ENCODE measurements around the gene BTBD17. TPM values are rescaled to one million over a fixed set of nuclear protein-coding genes. Genes with fewer than 3 reads are reported as not detected.

Gene BTBD17
- total and polyA plus RNA-seq, 5 donors from 2014 or later, result 0.09 TPM; not detected in 4

GRCh38 chr17:74314877-74315276 lies 46.8 kb downstream of the BTBD17 start:
- Mint-ChIP-seq H3K4me3 (no peak overlapping the region), H3K27ac (no peak overlapping the region), H3K27me3 (peaks cover 15% of the 10 kb centered on the region), H3K9me3 (peaks cover 0 to 2% (median 0%) of the 10 kb centered on the region in 7 donors), H3K36me3 (no peaks in the 10 kb centered on the region), H3K4me1 (no peaks in the 10 kb centered on the region)
- Histone ChIP-seq H3K4me1 (ENCODE audit: control insufficient read depth, insufficient read depth, low read length, poor library complexity, severe bottlenecking) (no peaks in the 10 kb centered on the region), H3K27ac (ENCODE audit: insufficient read depth, low read length, poor library complexity, severe bottlenecking) (no peak overlapping the region), H3K27me3 (ENCODE audit: control insufficient read depth, insufficient read depth, low read length) (no peaks in the 10 kb centered on the region), H3K4me3 (ENCODE audit: low read depth, low read length) (no peak overlapping the region), H3K9me3 (ENCODE audit: control insufficient read depth in 2 of 2, low read length in 2 of 2) (no peaks in the 10 kb centered on the region), H3K36me3 (ENCODE audit: control insufficient read depth, insufficient read depth, low read length) (no peaks in the 10 kb centered on the region)
- no peak for ATAC-seq (ENCODE audit: low read depth in 2 of 2)
- DNase-seq, result no peak

- Histone ChIP-seq H3K36me3 (ENCODE audit: control insufficient read depth, insufficient read depth, low read length) (no peaks in the 10 kb centered on the region), H3K27ac (ENCODE audit: insufficient read depth, low read length, poor library complexity, severe bottlenecking) (no peak overlapping the region), H3K4me3 (ENCODE audit: low read depth, low read length) (no peak overlapping the region), H3K27me3 (ENCODE audit: control insufficient read depth, insufficient read depth, low read length) (no peaks in the 10 kb centered on the region), H3K9me3 (ENCODE audit: control insufficient read depth in 2 of 2, low read length in 2 of 2) (no peaks in the 10 kb centered on the region), H3K4me1 (ENCODE audit: control insufficient read depth, insufficient read depth, low read length, poor library complexity, severe bottlenecking) (no peaks in the 10 kb centered on the region)
- DNase-seq (no peak), ATAC-seq (ENCODE audit: low read depth in 2 of 2) (no peak)
- Mint-ChIP-seq H3K36me3 (no peaks in the 10 kb centered on the region), H3K9me3 (peaks cover 0 to 2% (median 0%) of the 10 kb centered on the region in 7 donors), H3K4me3 (no peak overlapping the region), H3K27me3 (peaks cover 7% of the 10 kb centered on the region), H3K27ac (no peak overlapping the region), H3K4me1 (peaks cover 0 to 8% (median 5%) of the 10 kb centered on the region in 4 donors)
Observed at GRCh38 chr17:74309902-74310301, 51.8 kb downstream of the BTBD17 start.

GRCh38 chr17:74307984-74308773 lies 53.5 kb downstream of the BTBD17 start:
- H3K4me3 Mint-ChIP-seq, result no peak overlapping the region
- H3K27ac Mint-ChIP-seq, result no peak overlapping the region
- no peaks in the 10 kb centered on the region for H3K27me3 ChIP-seq (ENCODE audit: control insufficient read depth, insufficient read depth, low read length)
- ATAC-seq (ENCODE audit: low read depth in 2 of 2), result no peak
- DNase-seq, result no peak
- no peak overlapping the region for H3K27ac ChIP-seq (ENCODE audit: insufficient read depth, low read length, poor library complexity, severe bottlenecking)
- H3K27me3 Mint-ChIP-seq, result peaks cover 7% of the 10 kb centered on the region
- no peak overlapping the region for H3K4me3 ChIP-seq (ENCODE audit: low read depth, low read length)
- H3K9me3 ChIP-seq (ENCODE audit: control insufficient read depth in 2 of 2, low read length in 2 of 2), result no peaks in the 10 kb centered on the region
- H3K36me3 Mint-ChIP-seq, result no peaks in the 10 kb centered on the region
- H3K4me1 ChIP-seq (ENCODE audit: control insufficient read depth, insufficient read depth, low read length, poor library complexity, severe bottlenecking), result no peaks in the 10 kb centered on the region
- H3K9me3 Mint-ChIP-seq, result peaks cover 0 to 2% (median 0%) of the 10 kb centered on the region in 7 donors
- H3K36me3 ChIP-seq (ENCODE audit: control insufficient read depth, insufficient read depth, low read length), result no peaks in the 10 kb centered on the region
- H3K4me1 Mint-ChIP-seq, result peaks cover 0 to 8% (median 5%) of the 10 kb centered on the region in 4 donors

Other genes starting within 250 kb of the BTBD17 start
- gene RPL38, start 158.2 kb downstream of the BTBD17 start, total RNA-seq, result 1,316 TPM
- gene RPL38, start 158.2 kb downstream of the BTBD17 start, polyA plus RNA-seq, result 1,000 to 10,000 TPM; 1,826 to 2,253 (median 2,137) TPM
- gene TTYH2, start 148.3 kb downstream of the BTBD17 start, total RNA-seq, result 23.3 TPM
- 10 to 100 TPM in 2 of 4 donors, 1 to 10 TPM in 2; 6.7 to 13.8 (median 9.9) TPM for gene TTYH2, start 148.3 kb downstream of the BTBD17 start, polyA plus RNA-seq
- gene DNAI2, start 87.6 kb downstream of the BTBD17 start, total RNA-seq, result 1.5 TPM
- under 1 TPM in 2 of 4 donors, not detected in 2; 0.10 to 0.23 TPM for gene DNAI2, start 87.6 kb downstream of the BTBD17 start, polyA plus RNA-seq
- gene KIF19, start 35.6 kb downstream of the BTBD17 start, total RNA-seq, result 1.8 TPM
- 1 to 10 TPM; 1.2 to 1.7 (median 1.3) TPM for gene KIF19, start 35.6 kb downstream of the BTBD17 start, polyA plus RNA-seq
- gene GPR142, start 5.6 kb upstream of the BTBD17 start, total RNA-seq, result not detected
- not detected for gene GPR142, start 5.6 kb upstream of the BTBD17 start, polyA plus RNA-seq
- not detected for gene GPRC5C, start 70.2 kb upstream of the BTBD17 start, total RNA-seq
- gene GPRC5C, start 70.2 kb upstream of the BTBD17 start, polyA plus RNA-seq, result not detected
- gene CD300A, start 104.8 kb upstream of the BTBD17 start, total RNA-seq, result 4.8 TPM
- gene CD300A, start 104.8 kb upstream of the BTBD17 start, polyA plus RNA-seq, result 1 to 10 TPM in 3 of 4 donors, under 1 TPM in 1; 0.39 to 3.0 (median 2.1) TPM
- not detected for gene CD300LB, start 169.6 kb upstream of the BTBD17 start, total RNA-seq
- not detected for gene CD300LB, start 169.6 kb upstream of the BTBD17 start, polyA plus RNA-seq
- not detected for gene CD300C, start 184.2 kb upstream of the BTBD17 start, total RNA-seq
- under 1 TPM in 1 of 4 donors, not detected in 3; 0.15 TPM for gene CD300C, start 184.2 kb upstream of the BTBD17 start, polyA plus RNA-seq
- gene CD300H, start 205.6 kb upstream of the BTBD17 start, total RNA-seq, result not detected
- under 1 TPM in 1 of 4 donors, not detected in 3; 0.37 TPM for gene CD300H, start 205.6 kb upstream of the BTBD17 start, polyA plus RNA-seq
- gene CD300LD, start 230.4 kb upstream of the BTBD17 start, total RNA-seq, result not detected
- gene CD300LD, start 230.4 kb upstream of the BTBD17 start, polyA plus RNA-seq, result not detected